Measurements from ENCODE around the gene DEPP1. TPM values are rescaled to one million over a fixed set of nuclear protein-coding genes. Genes with fewer than 3 reads are reported as not detected.

Gene DEPP1
- total and polyA plus RNA-seq, 2 donors (not counting 1 experiment from before 2014, with no cell fraction given) = not detected

- Histone ChIP-seq H3K4me2 (replicated peaks; ENCODE audit: low read depth, low read length, poor library complexity, severe bottlenecking) (peak overlapping the region; percentile 14), H3K4me1 (ENCODE audit: control insufficient read depth in 2 of 2, insufficient read depth in 2 of 2, low read length in 2 of 2) (peaks cover 46 to 70% of the 10 kb centered on the region in 2 donors), H3K4me3 (ENCODE audit: control extremely low read depth in 1 of 5, extremely low read depth in 1 of 5, insufficient read depth in 1 of 5, low read depth in 2 of 5, low read length in 4 of 5) (no peak overlapping the region), H3K36me3 (replicated peaks in 1 of 2; ENCODE audit: control extremely low read depth in 1 of 2, control insufficient read depth in 1 of 2, extremely low read depth in 1 of 2, insufficient read depth in 2 of 2, low read length in 1 of 2) (no peaks in the 10 kb centered on the region), H4K20me1 (ENCODE audit: control insufficient read depth, insufficient read depth, low read length, poor library complexity, severe bottlenecking) (no peaks in the 10 kb centered on the region), H3K9ac (ENCODE audit: low read length) (no peak overlapping the region), H2AFZ (ENCODE audit: insufficient read depth, low read depth, low read length, poor library complexity, severe bottlenecking) (peak overlapping the region; percentile 31), H3K9me3 (ENCODE audit: control extremely low read depth in 1 of 3, control insufficient read depth in 2 of 3, insufficient read depth in 1 of 3, low read length in 2 of 3) (no peaks in the 10 kb centered on the region), H3K27me3 (replicated peaks in 1 of 4; ENCODE audit: control extremely low read depth in 1 of 4, control insufficient read depth in 3 of 4, insufficient read depth in 4 of 4, low read length in 3 of 4) (peaks cover 0 to 2% (median 0%) of the 10 kb centered on the region in 4 experiments), H3K27ac (ENCODE audit: low read length in 2 of 2) (no peak overlapping the region), H3K79me2 (ENCODE audit: control insufficient read depth, insufficient read depth, low read length) (no peaks in the 10 kb centered on the region)
- ChIA-PET POLR2A (no interaction called here), CTCF (interaction anchor here (0.7 to 4.2 kb wide), 5 partner anchors 8 to 34 kb away, joined by 3 to 24 read pairs (median 3); partner anchors contain the start of gene DEPP1)
- no peaks in the 10 kb centered on the region for H3K9me3 Mint-ChIP-seq (ENCODE audit: insufficient read depth)
- ATAC-seq (ENCODE audit: low read depth) (no peak), DNase-seq (no peak)
- no peak overlapping the region for H3K4me3 Mint-ChIP-seq
- no peaks in the 10 kb centered on the region for H3K27me3 Mint-ChIP-seq
- intact Hi-C loops (cut with micrococcal nuclease) = loop anchor here (1.0 kb wide), 1 partner anchor 10 kb away; no protein-coding TSS in a partner anchor
- 43% methylated on average over 4 of the region's 6 CpGs for whole genome bisulfite sequencing (ENCODE audit: insufficient coverage)
- TF ChIP-seq CTCF (IDR thresholded peaks at IDR 0.05) (no peak), EZH2 (IDR thresholded peaks at IDR 0.05; ENCODE audit: borderline replicate concordance, insufficient read depth, low read depth, low read length, poor library complexity, severe bottlenecking) (no peak)
- H3K4me1 Mint-ChIP-seq = peaks cover 67% of the 10 kb centered on the region
- peak overlapping the region; percentile 42 for H3K27ac Mint-ChIP-seq
Measured at GRCh38 chr10:44965651-44966097, 12.9 kb downstream of the DEPP1 start.

- no peak overlapping the region for H3K9ac ChIP-seq (ENCODE audit: low read length)
- Mint-ChIP-seq H3K4me3 (no peak overlapping the region), H3K27me3 (no peaks in the 10 kb centered on the region), H3K4me1 (peaks cover 68% of the 10 kb centered on the region), H3K9me3 (ENCODE audit: insufficient read depth) (no peaks in the 10 kb centered on the region), H3K27ac (peak overlapping the region; percentile 22)
- no peak overlapping the region for H3K4me2 ChIP-seq (replicated peaks; ENCODE audit: low read depth, low read length, poor library complexity, severe bottlenecking)
- no peak overlapping the region for H2AFZ ChIP-seq (ENCODE audit: insufficient read depth, low read depth, low read length, poor library complexity, severe bottlenecking)
- ATAC-seq (ENCODE audit: low read depth) = no peak
- no peak for DNase-seq
- no peaks in the 10 kb centered on the region for H3K9me3 ChIP-seq (ENCODE audit: control extremely low read depth in 1 of 3, control insufficient read depth in 2 of 3, insufficient read depth in 1 of 3, low read length in 2 of 3)
- H3K27ac ChIP-seq (ENCODE audit: low read length in 2 of 2) = no peak overlapping the region
- peaks cover 49 to 74% of the 10 kb centered on the region in 2 donors for H3K4me1 ChIP-seq (ENCODE audit: control insufficient read depth in 2 of 2, insufficient read depth in 2 of 2, low read length in 2 of 2)
- no peaks in the 10 kb centered on the region for H3K36me3 ChIP-seq (replicated peaks in 1 of 2; ENCODE audit: control extremely low read depth in 1 of 2, control insufficient read depth in 1 of 2, extremely low read depth in 1 of 2, insufficient read depth in 2 of 2, low read length in 1 of 2)
- TF ChIP-seq EZH2 (IDR thresholded peaks at IDR 0.05; ENCODE audit: borderline replicate concordance, insufficient read depth, low read depth, low read length, poor library complexity, severe bottlenecking) (no peak), CTCF (IDR thresholded peaks at IDR 0.05) (no peak)
- H3K4me3 ChIP-seq (ENCODE audit: control extremely low read depth in 1 of 5, extremely low read depth in 1 of 5, insufficient read depth in 1 of 5, low read depth in 2 of 5, low read length in 4 of 5) = no peak overlapping the region
- no CpG with 5 or more reads among the region's 1 CpG for WGBS (ENCODE audit: insufficient coverage)
- H4K20me1 ChIP-seq (ENCODE audit: control insufficient read depth, insufficient read depth, low read length, poor library complexity, severe bottlenecking) = no peaks in the 10 kb centered on the region
- H3K27me3 ChIP-seq (replicated peaks in 1 of 4; ENCODE audit: control extremely low read depth in 1 of 4, control insufficient read depth in 3 of 4, insufficient read depth in 4 of 4, low read length in 3 of 4) = peaks cover 0 to 2% (median 0%) of the 10 kb centered on the region in 4 experiments
- intact Hi-C loops (cut with micrococcal nuclease) = no loop called here
- ChIA-PET POLR2A (interaction anchor here (1.1 kb wide), 1 partner anchor 35 kb away, joined by 3 read pairs; no protein-coding TSS in a partner anchor), CTCF (interaction anchor here (1.4 to 4.2 kb wide), 3 partner anchors 8 to 34 kb away, joined by 3 to 24 read pairs (median 24); no protein-coding TSS in a partner anchor)
- peaks cover 3% of the 10 kb centered on the region for H3K79me2 ChIP-seq (ENCODE audit: control insufficient read depth, insufficient read depth, low read length)
Measured at GRCh38 chr10:44965104-44965503, 13.5 kb downstream of the DEPP1 start.
